WTC11 (cell line): Measurements from ENCODE around the gene HLA-E.

ENCODE experiments used
- ATF2 ChIP-seq: sonication (generic); formaldehyde crosslinking; IDR thresholded peaks from 2 replicates; pipeline ENCODE4 v1.8.1; 2022; ENCODE audit warnings: low read depth, missing genetic modification reagents, borderline replicate concordance
- CREB1 ChIP-seq: sonication (generic); formaldehyde crosslinking; IDR thresholded peaks from 2 replicates; pipeline ENCODE4 v1.8.0; 2023; ENCODE audit warnings: mild to moderate bottlenecking, missing genetic modification reagents
- FOXP4 ChIP-seq: sonication (generic); formaldehyde crosslinking; IDR thresholded peaks from 2 replicates; pipeline ENCODE4 v1.8.0; 2022; ENCODE audit warnings: mild to moderate bottlenecking, missing genetic modification reagents
- GABPB1 ChIP-seq: sonication (generic); formaldehyde crosslinking; IDR thresholded peaks from 2 replicates; pipeline ENCODE4 v1.8.1; 2023; ENCODE audit warnings: mild to moderate bottlenecking, missing genetic modification reagents
- NR1H2 ChIP-seq: sonication (generic); formaldehyde crosslinking; IDR thresholded peaks from 2 replicates; pipeline ENCODE4 v1.9.0; 2021; ENCODE audit warnings: mild to moderate bottlenecking, moderate library complexity, missing genetic modification reagents
- PRDM15 ChIP-seq: sonication (generic); formaldehyde crosslinking; IDR thresholded peaks from 2 replicates; pipeline ENCODE4 v1.8.0; 2022; ENCODE audit warnings: missing genetic modification reagents
- TCF7 ChIP-seq: sonication (generic); formaldehyde crosslinking; IDR thresholded peaks from 2 replicates; pipeline ENCODE4 v1.8.0; 2022; ENCODE audit warnings: mild to moderate bottlenecking, low read depth, missing genetic modification reagents, moderate library complexity
- TF ChIP-seq, protein P1 (sequence below): sonication (generic); formaldehyde crosslinking; IDR thresholded peaks from 2 replicates; pipeline ENCODE4 v1.8.0; 2022; ENCODE audit warnings: mild to moderate bottlenecking, missing genetic modification reagents
- TF ChIP-seq, protein P2 (sequence below): fragments of 200-600 bp; IDR thresholded peaks from 2 replicates; pipeline ENCODE4 v1.8.0; 2022; ENCODE audit warnings: antibody characterized with exemption
- TF ChIP-seq, protein P3 (sequence below): sonication (generic); formaldehyde crosslinking; conservative IDR thresholded peaks from 2 replicates; pipeline ENCODE4 v1.8.1; 2022; ENCODE audit warnings: mild to moderate bottlenecking, missing genetic modification reagents
- TF ChIP-seq, protein P4 (sequence below): sonication (generic); formaldehyde crosslinking; IDR thresholded peaks from 2 replicates; pipeline ENCODE4 v1.8.1; 2023; ENCODE audit warnings: mild to moderate bottlenecking, moderate library complexity, missing genetic modification reagents

DNA sequence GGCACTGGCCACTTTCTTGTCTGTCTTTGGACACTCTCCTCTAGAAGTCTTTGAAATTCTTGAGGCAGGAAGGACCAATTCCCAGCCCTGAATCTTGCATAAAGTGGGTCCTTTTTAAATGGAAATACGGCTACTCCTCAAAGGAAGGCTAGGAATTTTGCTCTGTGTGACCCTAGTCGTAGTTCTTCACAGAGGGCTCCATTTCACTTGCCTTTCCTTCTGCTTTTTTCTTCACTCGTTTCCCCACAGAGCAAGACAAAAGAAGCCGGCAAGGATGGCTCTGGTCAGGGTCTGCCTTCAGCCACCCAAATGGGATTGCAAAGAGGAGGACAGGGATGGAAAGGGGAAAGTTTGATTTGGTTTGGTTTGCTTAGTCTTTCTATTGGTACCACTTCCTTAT lies 25.8 kb downstream of the HLA-E start:
- TF ChIP-seq NR1H2 (CRISPR knock-in tag) (no peak), PRDM15 (CRISPR knock-in tag) (no peak), ATF2 (CRISPR knock-in tag) (no peak), CREB1 (CRISPR knock-in tag) (no peak), FOXP4 (CRISPR knock-in tag) (no peak), TCF7 (no peak), GABPB1 (CRISPR knock-in tag) (no peak)
- TF ChIP-seq, protein P1, sequence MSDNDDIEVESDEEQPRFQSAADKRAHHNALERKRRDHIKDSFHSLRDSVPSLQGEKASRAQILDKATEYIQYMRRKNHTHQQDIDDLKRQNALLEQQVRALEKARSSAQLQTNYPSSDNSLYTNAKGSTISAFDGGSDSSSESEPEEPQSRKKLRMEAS: no peak
- TF ChIP-seq, protein P2, sequence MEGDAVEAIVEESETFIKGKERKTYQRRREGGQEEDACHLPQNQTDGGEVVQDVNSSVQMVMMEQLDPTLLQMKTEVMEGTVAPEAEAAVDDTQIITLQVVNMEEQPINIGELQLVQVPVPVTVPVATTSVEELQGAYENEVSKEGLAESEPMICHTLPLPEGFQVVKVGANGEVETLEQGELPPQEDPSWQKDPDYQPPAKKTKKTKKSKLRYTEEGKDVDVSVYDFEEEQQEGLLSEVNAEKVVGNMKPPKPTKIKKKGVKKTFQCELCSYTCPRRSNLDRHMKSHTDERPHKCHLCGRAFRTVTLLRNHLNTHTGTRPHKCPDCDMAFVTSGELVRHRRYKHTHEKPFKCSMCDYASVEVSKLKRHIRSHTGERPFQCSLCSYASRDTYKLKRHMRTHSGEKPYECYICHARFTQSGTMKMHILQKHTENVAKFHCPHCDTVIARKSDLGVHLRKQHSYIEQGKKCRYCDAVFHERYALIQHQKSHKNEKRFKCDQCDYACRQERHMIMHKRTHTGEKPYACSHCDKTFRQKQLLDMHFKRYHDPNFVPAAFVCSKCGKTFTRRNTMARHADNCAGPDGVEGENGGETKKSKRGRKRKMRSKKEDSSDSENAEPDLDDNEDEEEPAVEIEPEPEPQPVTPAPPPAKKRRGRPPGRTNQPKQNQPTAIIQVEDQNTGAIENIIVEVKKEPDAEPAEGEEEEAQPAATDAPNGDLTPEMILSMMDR: no peak
- TF ChIP-seq, protein P3, sequence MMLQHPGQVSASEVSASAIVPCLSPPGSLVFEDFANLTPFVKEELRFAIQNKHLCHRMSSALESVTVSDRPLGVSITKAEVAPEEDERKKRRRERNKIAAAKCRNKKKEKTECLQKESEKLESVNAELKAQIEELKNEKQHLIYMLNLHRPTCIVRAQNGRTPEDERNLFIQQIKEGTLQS: no peak
- TF ChIP-seq, protein P4, sequence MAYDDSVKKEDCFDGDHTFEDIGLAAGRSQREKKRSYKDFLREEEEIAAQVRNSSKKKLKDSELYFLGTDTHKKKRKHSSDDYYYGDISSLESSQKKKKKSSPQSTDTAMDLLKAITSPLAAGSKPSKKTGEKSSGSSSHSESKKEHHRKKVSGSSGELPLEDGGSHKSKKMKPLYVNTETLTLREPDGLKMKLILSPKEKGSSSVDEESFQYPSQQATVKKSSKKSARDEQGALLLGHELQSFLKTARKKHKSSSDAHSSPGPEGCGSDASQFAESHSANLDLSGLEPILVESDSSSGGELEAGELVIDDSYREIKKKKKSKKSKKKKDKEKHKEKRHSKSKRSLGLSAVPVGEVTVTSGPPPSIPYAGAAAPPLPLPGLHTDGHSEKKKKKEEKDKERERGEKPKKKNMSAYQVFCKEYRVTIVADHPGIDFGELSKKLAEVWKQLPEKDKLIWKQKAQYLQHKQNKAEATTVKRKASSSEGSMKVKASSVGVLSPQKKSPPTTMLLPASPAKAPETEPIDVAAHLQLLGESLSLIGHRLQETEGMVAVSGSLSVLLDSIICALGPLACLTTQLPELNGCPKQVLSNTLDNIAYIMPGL: no peak
